Putamen (tissue), 1 donor: ENCODE measurements around the gene PHACTR3.

Source experiments
- DNase-seq: peaks from one replicate; pipeline ENCODE4 v3.0.0-alpha.2; 2016; ENCODE audit warnings: low spot score

Gene PHACTR3

GRCh38 chr20:59646487-59646886 is 42.1 kb downstream of the PHACTR3 start:
- no peak for DNase-seq

- DNase-seq, result no peak
Measured at GRCh38 chr20:59647271-59647670, 42.9 kb downstream of the PHACTR3 start.

GRCh38 chr20:59648466-59649070 is 44.2 kb downstream of the PHACTR3 start:
- DNase-seq, result no peak

GRCh38 chr20:59650418-59650817 is 46.1 kb downstream of the PHACTR3 start:
- DNase-seq, result no peak

- no peak for DNase-seq
Measured at GRCh38 chr20:59652381-59652780, 48.0 kb downstream of the PHACTR3 start.

- no peak for DNase-seq
Measured at GRCh38 chr20:59656417-59656816, 52.1 kb downstream of the PHACTR3 start.

- DNase-seq, result no peak
Measured at GRCh38 chr20:59657459-59658046, 53.2 kb downstream of the PHACTR3 start.

- DNase-seq, result no peak
Measured at GRCh38 chr20:59660471-59660870, 56.1 kb downstream of the PHACTR3 start.

- DNase-seq, result no peak
Measured at GRCh38 chr20:59661153-59661552, 56.8 kb downstream of the PHACTR3 start.

- no peak for DNase-seq
Measured at GRCh38 chr20:59661621-59662020, 57.3 kb downstream of the PHACTR3 start.

GRCh38 chr20:59662161-59662560 is 57.8 kb downstream of the PHACTR3 start:
- DNase-seq, result no peak

- DNase-seq, result no peak
Measured at GRCh38 chr20:59662856-59663512, 58.6 kb downstream of the PHACTR3 start.

- DNase-seq, result no peak
Measured at GRCh38 chr20:59663513-59664060, 59.2 kb downstream of the PHACTR3 start.

GRCh38 chr20:59664421-59664941 is 60.1 kb downstream of the PHACTR3 start:
- no peak for DNase-seq

- no peak for DNase-seq
Measured at GRCh38 chr20:59665656-59666555, 61.6 kb downstream of the PHACTR3 start.

GRCh38 chr20:59666586-59666985 is 62.2 kb downstream of the PHACTR3 start:
- DNase-seq, result no peak

GRCh38 chr20:59667131-59667530 is 62.8 kb downstream of the PHACTR3 start:
- DNase-seq, result no peak

GRCh38 chr20:59667981-59668515 is 63.7 kb downstream of the PHACTR3 start:
- DNase-seq, result no peak

GRCh38 chr20:59668926-59669850 is 64.8 kb downstream of the PHACTR3 start:
- DNase-seq, result no peak

- no peak for DNase-seq
Measured at GRCh38 chr20:59670786-59671492, 66.6 kb downstream of the PHACTR3 start.
